IMR-90 (cell line): ENCODE results near the gene RAF1. TPM values are rescaled to one million over a fixed set of nuclear protein-coding genes. Genes with fewer than 3 reads are reported as not detected.

ENCODE experiments used
- ATAC-seq: fragments of 200-7000 bp; cut with Tn5 transposase; 2 replicates; pipeline ENCODE4 v1.9.1; 2020; ENCODE audit warnings: low read depth, mild to moderate bottlenecking, moderate library complexity
- BruUV-seq: library from RNA; stranded (reverse); fragments of 400-500 nt; replicated peaks from 2 replicates; lab custom pipeline; 2021; lab: Mats Ljungman, UMichigan
- CTCF ChIA-PET: fragments of 300-600 bp; formaldehyde crosslinking; extraction: SDS; loops from one replicate; lab custom pipeline; 2021; ENCODE audit warnings: antibody characterized with exemption; lab: Yijun Ruan, JAX
- POLR2A ChIA-PET: fragments of 300-600 bp; sonication (Branson Sonifier 250); formaldehyde crosslinking; loops from one replicate; lab custom pipeline; 2022; ENCODE audit warnings: antibody characterized with exemption; ENCODE audit not compliant: unreplicated experiment; lab: Charles Lee
- DNase-seq: peaks from one replicate; pipeline ENCODE4 v3.0.0; 2013
- H2AFZ ChIP-seq: replicated peaks from 2 replicates; pipeline ENCODE3; 2013; ENCODE audit warnings: low read length, mild to moderate bottlenecking; ENCODE audit not compliant: poor library complexity
- H2AK5ac ChIP-seq: 2 replicates; pipeline ENCODE4 v1.6.1; 2013; ENCODE audit warnings: low read depth, low read length, inconsistent platforms
- H2AK9ac ChIP-seq: replicated peaks from 2 replicates; pipeline ENCODE3; 2013; ENCODE audit warnings: mild to moderate bottlenecking, low read depth, low read length, moderate library complexity; ENCODE audit not compliant: poor library complexity
- H2BK120ac ChIP-seq: 2 replicates; pipeline ENCODE4 v1.6.1; 2013; ENCODE audit warnings: low read depth, low read length, inconsistent platforms
- H2BK15ac ChIP-seq: 3 replicates; pipeline ENCODE4 v1.6.1; 2013; ENCODE audit warnings: low read depth, low read length, inconsistent platforms
- H2BK20ac ChIP-seq: 2 replicates; pipeline ENCODE4 v1.6.1; 2013; ENCODE audit warnings: low read depth, mild to moderate bottlenecking, inconsistent platforms, low read length, moderate library complexity
- H2BK5ac ChIP-seq: 2 replicates; pipeline ENCODE4 v1.6.1; 2013; ENCODE audit warnings: mild to moderate bottlenecking, low read depth, low read length, inconsistent platforms; ENCODE audit not compliant: poor library complexity, severe bottlenecking
- H3K14ac ChIP-seq: replicated peaks from 2 replicates; pipeline ENCODE4 v1.6.1; 2013; ENCODE audit warnings: low read depth, low read length, inconsistent platforms
- H3K18ac ChIP-seq: 2 replicates; pipeline ENCODE4 v1.6.1; 2013; ENCODE audit warnings: low read depth, low read length, control low read depth
- H3K23ac ChIP-seq: 2 replicates; pipeline ENCODE4 v1.6.1; 2013; ENCODE audit warnings: low read depth, low read length, inconsistent platforms
- H3K27ac ChIP-seq: 2 replicates; pipeline ENCODE4 v1.5.1; 2013; ENCODE audit warnings: mild to moderate bottlenecking, control low read depth, low read length; ENCODE audit not compliant: insufficient read depth
- H3K27me3 ChIP-seq: 2 replicates; pipeline ENCODE4 v1.6.1; 2013; ENCODE audit warnings: low read length; ENCODE audit not compliant: control insufficient read depth, insufficient read depth
- H3K36me3 ChIP-seq: 2 replicates; pipeline ENCODE4 v1.6.1; 2013; ENCODE audit warnings: low read length, mixed read lengths; ENCODE audit not compliant: control insufficient read depth, insufficient read depth
- H3K4ac ChIP-seq: 2 replicates; pipeline ENCODE4 v1.6.1; 2013; ENCODE audit warnings: low read depth, low read length, inconsistent platforms
- H3K4me1 ChIP-seq: 2 replicates; pipeline ENCODE4 v1.6.1; 2013; ENCODE audit warnings: low read length, mixed read lengths; ENCODE audit not compliant: control insufficient read depth, insufficient read depth
- H3K4me2 ChIP-seq: 2 replicates; pipeline ENCODE4 v1.6.1; 2013; ENCODE audit warnings: low read depth, mild to moderate bottlenecking, control low read depth, low read length, moderate library complexity
- H3K4me3 ChIP-seq: 2 replicates; pipeline ENCODE4 v1.5.1; 2013; ENCODE audit warnings: low read depth, mild to moderate bottlenecking, control low read depth, low read length, moderate library complexity; ENCODE audit not compliant: insufficient read depth
- H3K56ac ChIP-seq: 2 replicates; pipeline ENCODE4 v1.6.1; 2013; ENCODE audit warnings: low read length, inconsistent platforms; ENCODE audit not compliant: insufficient read depth; ENCODE audit errors: extremely low read depth
- H3K79me1 ChIP-seq, 2 experiments: 2 replicates each; pipeline ENCODE4 v1.6.1; 2013; ENCODE audit warnings: low read length in 2 of 2, inconsistent platforms in 1 of 2, low read depth in 1 of 2
- H3K9ac ChIP-seq: 2 replicates; pipeline ENCODE4 v1.6.1; 2013; ENCODE audit warnings: low read depth, low read length, control low read depth
- H3K9me1 ChIP-seq: 2 replicates; pipeline ENCODE4 v1.6.1; 2013; ENCODE audit warnings: low read length, inconsistent platforms; ENCODE audit not compliant: insufficient read depth
- H3K9me3 ChIP-seq: 2 replicates; pipeline ENCODE4 v1.6.1; 2013; ENCODE audit warnings: low read length; ENCODE audit not compliant: control insufficient read depth, insufficient read depth
- H4K20me1 ChIP-seq: 2 replicates; pipeline ENCODE4 v1.6.1; 2013; ENCODE audit warnings: low read length, inconsistent platforms; ENCODE audit not compliant: insufficient read depth
- H4K5ac ChIP-seq: 2 replicates; pipeline ENCODE4 v1.6.1; 2013; ENCODE audit warnings: mild to moderate bottlenecking, low read depth, low read length, control low read depth
- H4K8ac ChIP-seq, 2 experiments: 2 replicates each; pipeline ENCODE4 v1.6.1; 2013; ENCODE audit warnings: low read depth in 2 of 2, low read length in 2 of 2, control low read depth in 1 of 2, inconsistent platforms in 1 of 2
- H4K91ac ChIP-seq: 2 replicates; pipeline ENCODE4 v1.6.1; 2013; ENCODE audit warnings: low read depth, low read length, inconsistent platforms; ENCODE audit not compliant: insufficient read depth
- CEBPB ChIP-seq: IDR thresholded peaks from 2 replicates; pipeline ENCODE4 v1.6.1; 2012; ENCODE audit warnings: low read depth, low read length, improper control_type of control experiment
- MXI1 ChIP-seq: IDR thresholded peaks from 2 replicates; pipeline ENCODE4 v1.6.1; 2012; ENCODE audit warnings: low read depth, mild to moderate bottlenecking, low read length, moderate library complexity, borderline replicate concordance
- RFX5 ChIP-seq: IDR thresholded peaks from 2 replicates; pipeline ENCODE4 v1.8.0; 2012; ENCODE audit warnings: low read depth, mild to moderate bottlenecking, low read length, moderate library complexity
- USF2 ChIP-seq: fragments of 150-350 bp; IDR thresholded peaks from 2 replicates; pipeline ENCODE4 v1.6.1; 2017; ENCODE audit warnings: mild to moderate bottlenecking, antibody characterized with exemption, low read length, low read depth
- WGBS, 2 experiments: methylation state at CpG; one replicate each; pipeline versions ENCODE4 v1.1.5 to v1.1.7; 2013; ENCODE audit warnings: missing lambda C conversion rate in 2 of 2; ENCODE audit not compliant: insufficient read length in 1 of 2; ENCODE audit errors: extremely low coverage in 2 of 2; 5-methylcytosine and 5-hydroxymethylcytosine counted together
- dilution Hi-C: fragments of 300-500 bp; cut with HindIII; formaldehyde crosslinking; loops from one replicate; pipeline ENCODE4 v1.14.3; 2018; ENCODE audit warnings: low sequenced_read_pairs; ENCODE audit not compliant: unreplicated experiment
- in situ Hi-C: fragments of 300-500 bp; cut with MboI; formaldehyde crosslinking; loops from 3 replicates; pipeline ENCODE4 v1.14.3; 2019; ENCODE audit warnings: low sequenced_read_pairs, inconsistent platforms, mixed read lengths
- intact Hi-C: fragments of 100-400 bp; cut with micrococcal nuclease; formaldehyde crosslinking; loops from 2 replicates; pipeline ENCODE4 v1.10.0; 2022
- polyA plus RNA-seq, 3 experiments: library from polyadenylated mRNA; depleted of rRNA; stranded (reverse); fragments of >200 nt; gene quantifications; 2 replicates each; pipeline ENCODE4 v1.2.3, GENCODE V29; 2012; ENCODE audit warnings: low replicate concordance in 1 of 3
- total RNA-seq: library from RNA; depleted of rRNA; stranded (reverse); fragments of >200 nt; gene quantifications from 2 replicates; pipeline ENCODE4 v1.2.3, GENCODE V29; 2012
- TF ChIP-seq, protein P1 (sequence below): conservative IDR thresholded peaks from 2 replicates; pipeline ENCODE4 v1.5.1; 2012; ENCODE audit warnings: mild to moderate bottlenecking, low read depth, low read length, improper control_type of control experiment

RAF1 gene
- total and polyA plus RNA-seq, 2 of the 4 experiments (the other 2 are of a cell fraction) = 115 to 151 TPM

GRCh38 chr3:12686096-12686495, 22.2 kb upstream of the RAF1 start:
- no peak overlapping the region for H3K4me3 ChIP-seq
- peaks cover 6% of the 10 kb centered on the region for H3K4me1 ChIP-seq
- no peak overlapping the region for H2AK5ac ChIP-seq
- intact Hi-C loops (no loop called here), in situ Hi-C loops (no loop called here), dilution Hi-C loops (no loop called here)
- no peak overlapping the region for H4K5ac ChIP-seq
- no TSS peak for BruUV-seq
- no peak overlapping the region for H2BK20ac ChIP-seq
- H2AK9ac ChIP-seq = no peak overlapping the region
- H3K9me3 ChIP-seq = no peaks in the 10 kb centered on the region
- no peak overlapping the region for H3K4ac ChIP-seq
- H4K20me1 ChIP-seq = no peaks in the 10 kb centered on the region
- peaks cover 5% of the 10 kb centered on the region; the same call in 1 of the 2 replicates for H3K9me1 ChIP-seq
- no peak overlapping the region for H3K18ac ChIP-seq
- DNase-seq = no peak
- no peak overlapping the region for H2BK120ac ChIP-seq
- no peaks in the 10 kb centered on the region for H3K27me3 ChIP-seq
- H4K8ac ChIP-seq = no peak overlapping the region
- H3K9ac ChIP-seq = no peak overlapping the region
- H3K4me2 ChIP-seq = no peak overlapping the region
- H2BK15ac ChIP-seq = no peak overlapping the region
- H3K23ac ChIP-seq = no peak overlapping the region
- TF ChIP-seq USF2 (no peak), RFX5 (no peak), CEBPB (no peak), MXI1 (no peak)
- TF ChIP-seq, protein P1, sequence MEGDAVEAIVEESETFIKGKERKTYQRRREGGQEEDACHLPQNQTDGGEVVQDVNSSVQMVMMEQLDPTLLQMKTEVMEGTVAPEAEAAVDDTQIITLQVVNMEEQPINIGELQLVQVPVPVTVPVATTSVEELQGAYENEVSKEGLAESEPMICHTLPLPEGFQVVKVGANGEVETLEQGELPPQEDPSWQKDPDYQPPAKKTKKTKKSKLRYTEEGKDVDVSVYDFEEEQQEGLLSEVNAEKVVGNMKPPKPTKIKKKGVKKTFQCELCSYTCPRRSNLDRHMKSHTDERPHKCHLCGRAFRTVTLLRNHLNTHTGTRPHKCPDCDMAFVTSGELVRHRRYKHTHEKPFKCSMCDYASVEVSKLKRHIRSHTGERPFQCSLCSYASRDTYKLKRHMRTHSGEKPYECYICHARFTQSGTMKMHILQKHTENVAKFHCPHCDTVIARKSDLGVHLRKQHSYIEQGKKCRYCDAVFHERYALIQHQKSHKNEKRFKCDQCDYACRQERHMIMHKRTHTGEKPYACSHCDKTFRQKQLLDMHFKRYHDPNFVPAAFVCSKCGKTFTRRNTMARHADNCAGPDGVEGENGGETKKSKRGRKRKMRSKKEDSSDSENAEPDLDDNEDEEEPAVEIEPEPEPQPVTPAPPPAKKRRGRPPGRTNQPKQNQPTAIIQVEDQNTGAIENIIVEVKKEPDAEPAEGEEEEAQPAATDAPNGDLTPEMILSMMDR = no peak
- ChIA-PET POLR2A (no interaction called here), CTCF (interaction anchor here (0.8 kb wide), 1 partner anchor 34 kb away, joined by 3 read pairs; no protein-coding TSS in a partner anchor)
- no peak overlapping the region for H3K27ac ChIP-seq
- no CpG with 5 or more reads among the region's 3 CpGs for WGBS, 2 experiments
- no peak for ATAC-seq
- H2BK5ac ChIP-seq = no peak overlapping the region
- H2AFZ ChIP-seq = no peak overlapping the region
- H4K91ac ChIP-seq = no peak overlapping the region
- no peak overlapping the region for H3K56ac ChIP-seq
- no peaks in the 10 kb centered on the region; a peak in 1 of 4 replicates for H3K79me1 ChIP-seq
- no peak overlapping the region for H3K14ac ChIP-seq
- H3K36me3 ChIP-seq = no peaks in the 10 kb centered on the region
